A204.1 (cell line): ENCODE data around the gene MYRF.

Experiments
- FAIRE-seq: peaks from 2 replicates; lab custom pipeline; 2012; peaks lifted over from hg19 to GRCh38; lab: Jason Lieb, UNC

The MYRF gene

DNA sequence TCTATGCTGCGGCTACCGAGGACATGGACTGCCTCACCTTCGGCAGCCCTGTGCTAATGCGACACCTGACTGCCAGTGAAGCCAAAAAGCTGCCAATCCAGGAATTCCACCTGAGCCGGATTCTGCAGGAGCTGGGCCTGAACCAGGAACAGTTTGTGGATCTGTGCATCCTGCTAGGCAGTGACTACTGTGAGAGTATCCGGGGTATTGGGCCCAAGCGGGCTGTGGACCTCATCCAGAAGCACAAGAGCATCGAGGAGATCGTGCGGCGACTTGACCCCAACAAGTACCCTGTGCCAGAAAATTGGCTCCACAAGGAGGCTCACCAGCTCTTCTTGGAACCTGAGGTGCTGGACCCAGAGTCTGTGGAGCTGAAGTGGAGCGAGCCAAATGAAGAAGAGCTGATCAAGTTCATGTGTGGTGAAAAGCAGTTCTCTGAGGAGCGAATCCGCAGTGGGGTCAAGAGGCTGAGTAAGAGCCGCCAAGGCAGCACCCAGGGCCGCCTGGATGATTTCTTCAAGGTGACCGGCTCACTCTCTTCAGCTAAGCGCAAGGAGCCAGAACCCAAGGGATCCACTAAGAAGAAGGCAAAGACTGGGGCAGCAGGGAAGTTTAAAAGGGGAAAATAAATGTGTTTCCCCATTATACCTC lies 43.6 kb downstream of the MYRF start:
- FAIRE-seq = no peak

DNA sequence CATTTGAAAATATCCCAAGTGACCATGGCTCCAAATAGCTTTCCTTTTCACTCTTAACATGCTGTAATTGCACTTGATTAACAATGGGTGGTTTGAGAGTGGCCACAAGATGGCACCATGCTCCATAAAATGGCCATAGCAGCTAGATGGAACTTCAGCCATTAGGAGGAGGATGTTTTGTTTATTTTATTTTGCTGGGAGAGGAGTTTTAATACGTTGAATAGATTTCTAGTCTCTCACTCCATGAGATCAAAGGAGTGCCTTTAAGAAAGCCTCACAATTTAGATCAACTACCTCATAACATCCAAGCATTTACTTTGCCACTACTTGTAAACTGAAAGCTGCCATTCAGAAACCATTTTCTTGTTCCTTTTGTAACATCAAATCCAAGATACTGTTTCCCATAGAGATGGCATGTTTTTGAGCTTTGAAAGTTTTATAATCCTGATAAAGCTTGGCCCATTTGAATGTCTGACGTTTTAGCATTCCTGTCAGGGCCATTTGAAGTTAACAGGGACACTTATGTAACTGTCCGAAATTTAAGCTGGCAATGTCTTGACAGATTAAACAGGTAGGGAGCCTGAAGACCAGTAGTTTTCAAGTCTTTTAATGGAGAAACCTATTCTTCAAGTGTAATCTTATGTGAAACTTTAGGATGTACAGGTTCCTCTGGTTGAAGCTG lies 45.0 kb downstream of the MYRF start:
- FAIRE-seq = peak; percentile 83

GRCh38 chr11:61799665-61800284 lies 47.3 kb downstream of the MYRF start:
- FAIRE-seq = no peak

DNA sequence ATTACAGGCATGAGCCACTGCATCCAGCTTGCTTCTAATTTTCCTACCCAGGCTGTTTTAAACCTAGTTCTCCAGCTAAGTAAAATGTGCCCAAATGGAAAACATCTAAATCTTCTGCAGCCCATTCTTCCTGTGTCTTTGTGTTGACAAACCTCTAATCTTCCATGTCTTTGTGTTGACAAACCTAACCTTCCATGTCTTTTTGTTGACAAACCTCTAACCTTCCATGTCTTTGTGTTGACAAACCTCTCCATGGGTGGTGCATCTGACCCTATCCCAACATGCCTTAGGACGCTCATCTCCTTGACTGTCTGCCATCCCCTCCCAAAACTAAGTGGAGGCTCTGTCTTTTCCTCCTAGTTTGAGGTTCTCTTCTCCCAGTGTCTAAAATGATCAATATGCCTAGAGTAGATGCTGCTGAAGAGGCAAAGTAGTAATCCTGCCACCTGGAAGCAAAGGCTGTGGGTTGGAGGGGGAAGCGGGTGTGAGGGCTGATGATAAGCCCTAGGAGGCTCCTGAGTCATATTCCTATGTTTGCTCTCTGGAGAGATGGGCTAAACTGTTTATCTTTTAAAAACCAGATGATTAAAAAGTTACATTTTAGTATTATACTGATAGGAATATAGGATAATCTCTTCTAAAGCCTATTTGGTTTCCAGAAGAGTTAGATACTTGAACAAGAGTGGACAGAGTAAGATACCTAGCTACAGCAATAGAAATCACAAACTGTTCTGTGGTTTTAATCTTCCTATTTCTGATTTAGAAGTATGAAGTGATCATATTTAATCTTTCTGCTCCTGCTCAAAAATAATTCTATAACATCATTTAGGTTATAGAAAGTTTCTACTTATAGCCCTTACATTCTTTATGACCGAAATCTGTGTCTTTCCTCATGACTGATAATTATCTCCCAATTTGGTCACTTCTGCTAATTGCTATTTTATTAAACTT lies 48.2 kb downstream of the MYRF start:
- FAIRE-seq = no peak

- FAIRE-seq = no peak
Measured at GRCh38 chr11:61802605-61803004, 50.2 kb downstream of the MYRF start.

DNA sequence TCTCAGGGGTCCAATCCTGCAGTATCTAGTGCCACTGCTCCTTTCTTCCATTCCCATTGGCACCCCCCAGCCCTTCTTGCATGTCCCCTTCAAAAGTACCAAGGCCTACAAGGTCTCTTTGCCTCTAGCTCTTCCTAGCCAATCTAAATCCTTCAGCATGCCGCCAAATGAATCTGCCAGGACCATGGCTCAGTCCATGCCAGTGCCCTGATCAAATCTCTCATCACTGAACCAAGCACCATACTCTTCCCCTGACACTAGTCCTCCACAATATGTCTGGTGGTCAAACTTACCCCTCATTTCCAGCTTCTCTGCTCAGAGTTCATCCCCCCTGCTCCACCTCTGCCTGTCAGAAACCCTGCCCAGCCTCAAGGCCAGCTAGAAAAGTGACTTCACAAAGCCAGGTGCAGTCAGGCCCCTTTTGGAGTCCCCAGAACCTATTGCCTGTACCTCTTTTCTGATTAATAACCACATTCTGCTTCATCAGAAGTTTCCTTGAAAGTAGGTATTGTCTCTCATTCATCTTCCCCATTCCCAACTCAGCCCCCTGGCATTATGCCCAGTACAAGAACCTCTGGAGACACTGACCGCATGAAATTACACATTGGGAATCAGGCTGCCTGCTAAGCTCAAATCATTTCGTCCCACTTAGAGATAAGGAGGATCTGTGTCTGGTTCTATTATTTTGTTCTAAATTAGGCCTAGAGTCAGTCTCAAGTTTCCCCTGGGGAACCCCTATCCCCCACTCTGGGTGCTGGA lies 51.6 kb downstream of the MYRF start:
- FAIRE-seq = no peak

DNA sequence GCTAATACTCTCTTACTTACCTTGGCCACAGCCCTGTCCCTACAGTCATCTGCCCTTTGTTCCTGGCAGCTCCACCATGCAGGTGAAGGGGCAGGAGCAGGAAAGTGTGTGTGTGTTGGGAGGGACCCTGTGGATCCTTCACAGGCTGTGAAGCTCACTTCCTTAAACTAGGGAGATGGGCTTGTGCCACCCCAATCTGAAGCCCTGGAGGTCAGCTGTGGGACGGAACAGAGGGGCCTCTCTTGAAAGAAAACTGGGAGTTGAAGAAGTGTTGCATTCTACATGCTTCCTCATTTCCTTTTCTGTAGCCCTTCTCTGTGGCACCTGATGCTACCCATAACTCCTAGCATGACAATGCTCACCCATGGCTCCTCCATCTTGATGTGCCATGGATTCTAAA lies 52.7 kb downstream of the MYRF start:
- FAIRE-seq = no peak

GRCh38 chr11:61806785-61807184 lies 54.3 kb downstream of the MYRF start:
- no peak for FAIRE-seq

DNA sequence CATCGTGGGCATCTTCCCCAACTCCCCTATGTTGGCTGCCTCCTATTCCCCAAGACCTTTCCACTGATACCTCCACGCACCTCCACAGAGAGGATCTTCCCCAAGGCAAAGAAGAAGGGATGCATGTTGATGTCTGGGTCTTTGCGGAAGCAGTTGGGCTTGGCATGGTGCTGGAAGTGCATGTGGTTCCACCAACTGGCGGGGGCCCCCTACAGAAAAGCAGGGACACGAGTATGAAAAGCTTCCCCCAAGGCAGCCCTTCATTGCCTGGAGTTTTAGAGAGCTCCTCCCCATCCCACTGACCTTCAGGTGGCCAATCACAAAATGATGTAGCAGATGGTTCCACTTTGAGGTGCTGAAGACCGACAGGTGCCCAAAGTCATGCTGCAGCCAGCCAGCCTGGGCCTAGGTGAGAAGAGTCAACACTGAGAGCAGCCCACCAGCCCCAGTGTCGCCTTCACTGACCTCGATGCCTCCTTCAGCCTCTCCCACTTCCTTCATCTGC lies 58.3 kb downstream of the MYRF start:
- FAIRE-seq = no peak

DNA sequence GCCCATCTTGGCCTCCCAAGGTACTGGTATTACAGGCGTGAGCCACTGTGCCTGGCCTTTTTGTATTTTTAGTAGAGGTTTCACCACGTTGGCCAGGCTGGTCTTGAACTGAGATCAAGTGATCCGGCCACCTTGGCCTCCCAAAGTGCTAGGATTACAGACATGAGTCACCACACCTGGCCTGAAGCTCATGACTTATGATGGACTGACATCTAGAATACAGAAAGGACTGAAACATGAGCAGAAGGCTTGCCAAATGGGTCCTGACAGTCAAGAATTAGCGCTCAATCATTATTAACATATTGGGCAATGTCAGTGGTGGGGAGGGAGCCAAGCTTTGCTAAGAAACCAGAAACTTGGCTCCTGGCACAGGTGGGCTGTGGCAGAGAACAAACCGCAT lies 59.4 kb downstream of the MYRF start:
- FAIRE-seq = no peak

GRCh38 chr11:61812736-61813411 lies 60.4 kb downstream of the MYRF start:
- no peak for FAIRE-seq

DNA sequence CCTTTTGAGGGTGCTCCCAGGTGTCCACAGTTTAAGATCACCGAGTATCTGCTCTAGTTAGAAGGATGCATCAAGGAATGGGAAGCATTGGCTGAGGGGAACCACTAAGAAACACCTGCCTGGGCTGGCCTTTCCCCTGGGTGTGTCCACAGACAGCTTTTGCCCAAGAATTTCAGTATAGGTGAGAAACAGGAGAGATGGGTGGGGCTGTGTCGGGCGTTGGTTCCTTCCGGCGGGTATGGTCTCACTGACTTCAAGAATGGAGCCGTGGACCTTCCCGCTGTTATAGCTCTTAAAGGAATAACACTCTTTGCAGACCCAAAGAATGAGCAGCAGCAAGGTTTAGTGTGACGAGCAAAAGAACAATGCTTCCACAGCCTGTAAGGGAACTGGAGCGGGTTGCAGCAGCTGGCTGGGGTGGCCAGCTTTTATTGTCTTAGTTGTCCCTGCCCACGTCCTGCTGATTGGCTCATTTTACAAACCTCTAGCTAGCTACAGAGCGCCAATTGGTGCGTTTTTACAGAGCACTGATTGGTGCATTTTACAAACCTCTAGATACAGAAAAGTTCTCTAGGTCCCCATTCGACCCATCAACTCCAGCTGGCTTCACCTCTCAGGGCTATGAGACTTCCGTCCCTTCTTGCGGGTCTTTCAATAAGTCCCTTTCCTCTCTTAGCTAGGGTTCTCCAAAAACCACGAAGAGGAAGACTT lies 62.0 kb downstream of the MYRF start:
- FAIRE-seq = no peak

DNA sequence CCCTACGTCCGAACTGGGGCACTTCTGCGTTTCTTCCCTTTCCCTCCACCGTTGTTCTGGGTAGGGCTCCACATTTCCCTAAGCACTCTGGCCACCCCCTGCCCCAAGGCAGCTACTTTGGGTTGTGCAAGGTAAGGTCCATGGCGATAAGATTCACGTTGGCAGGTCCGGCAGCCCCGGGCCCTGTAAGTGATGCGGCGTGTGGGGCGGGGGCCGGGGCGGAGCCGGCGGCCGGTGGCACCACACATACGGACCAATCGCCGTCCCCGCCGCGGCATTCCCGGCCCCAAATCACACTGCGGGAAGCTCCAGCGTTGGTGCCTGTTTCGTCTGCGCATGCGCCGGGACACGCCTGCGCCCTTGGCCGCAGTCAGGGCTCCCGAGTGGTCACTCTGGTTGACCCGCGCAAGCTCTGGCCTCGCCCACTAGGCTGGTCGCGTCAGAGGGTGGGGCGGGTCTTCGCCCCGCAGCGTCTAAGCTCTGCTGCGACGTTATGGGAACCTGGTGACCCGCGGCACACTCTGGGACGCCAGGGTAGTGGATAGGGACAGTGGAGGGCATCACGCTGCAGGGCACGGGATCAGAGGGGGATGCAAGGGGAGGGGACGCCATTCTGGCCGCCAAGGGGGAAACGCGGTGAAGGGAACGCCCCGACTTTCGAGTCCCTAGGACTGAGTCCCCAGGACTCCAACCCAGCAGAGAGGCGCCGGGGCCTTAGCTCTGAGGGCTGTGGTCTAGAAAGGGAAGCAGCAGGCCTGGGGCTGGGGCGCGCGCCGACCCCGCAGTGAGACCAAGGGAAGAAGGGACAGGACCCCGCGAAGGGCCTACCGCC lies 62.7 kb downstream of the MYRF start:
- peak; percentile 32 for FAIRE-seq

DNA sequence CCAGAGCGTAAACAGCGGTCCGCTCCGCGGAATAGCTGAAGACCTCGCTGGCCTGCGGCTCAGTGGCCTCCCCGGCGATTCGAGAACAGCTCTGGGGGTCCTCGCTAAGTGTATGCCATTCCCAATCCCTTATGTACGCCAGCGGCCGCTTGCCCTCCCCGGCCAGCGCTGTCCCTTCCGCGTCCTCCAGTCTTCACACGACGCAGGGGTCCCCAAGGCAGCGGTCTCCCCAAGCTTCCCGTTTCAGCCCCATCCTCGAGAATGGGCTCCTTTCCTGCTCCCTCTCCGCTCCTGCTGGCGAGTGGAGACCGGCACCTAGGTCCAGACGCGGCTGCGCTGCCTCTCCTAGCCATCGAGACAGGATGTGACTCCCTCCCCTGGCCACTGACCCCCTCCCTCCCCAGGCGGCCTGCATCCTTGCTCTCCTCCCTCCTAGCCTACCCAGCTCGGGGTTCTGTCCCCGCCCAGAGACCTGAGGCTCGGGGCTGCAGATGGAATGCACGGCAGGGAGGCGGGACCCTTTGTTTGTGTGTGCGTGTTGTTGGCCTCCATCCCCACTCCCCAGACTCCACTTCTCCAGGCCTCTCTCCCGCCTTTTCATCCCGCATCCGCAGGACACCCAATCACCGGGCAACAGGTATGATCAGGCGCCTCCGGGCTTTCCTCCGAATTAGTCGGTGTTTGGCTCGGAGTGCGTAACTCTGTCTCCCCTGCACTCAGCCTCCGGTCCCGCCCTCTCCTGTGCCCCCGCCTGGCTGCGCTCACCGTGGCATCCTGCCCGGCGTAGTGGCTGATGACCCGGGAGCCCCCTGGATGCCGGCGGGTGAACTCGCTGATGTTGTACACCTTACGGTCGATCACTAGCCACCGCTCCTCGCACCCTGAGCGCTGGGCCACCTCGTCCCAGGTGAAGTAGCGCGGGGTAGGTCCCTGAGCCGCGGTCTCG lies 63.6 kb downstream of the MYRF start:
- FAIRE-seq = no peak

DNA sequence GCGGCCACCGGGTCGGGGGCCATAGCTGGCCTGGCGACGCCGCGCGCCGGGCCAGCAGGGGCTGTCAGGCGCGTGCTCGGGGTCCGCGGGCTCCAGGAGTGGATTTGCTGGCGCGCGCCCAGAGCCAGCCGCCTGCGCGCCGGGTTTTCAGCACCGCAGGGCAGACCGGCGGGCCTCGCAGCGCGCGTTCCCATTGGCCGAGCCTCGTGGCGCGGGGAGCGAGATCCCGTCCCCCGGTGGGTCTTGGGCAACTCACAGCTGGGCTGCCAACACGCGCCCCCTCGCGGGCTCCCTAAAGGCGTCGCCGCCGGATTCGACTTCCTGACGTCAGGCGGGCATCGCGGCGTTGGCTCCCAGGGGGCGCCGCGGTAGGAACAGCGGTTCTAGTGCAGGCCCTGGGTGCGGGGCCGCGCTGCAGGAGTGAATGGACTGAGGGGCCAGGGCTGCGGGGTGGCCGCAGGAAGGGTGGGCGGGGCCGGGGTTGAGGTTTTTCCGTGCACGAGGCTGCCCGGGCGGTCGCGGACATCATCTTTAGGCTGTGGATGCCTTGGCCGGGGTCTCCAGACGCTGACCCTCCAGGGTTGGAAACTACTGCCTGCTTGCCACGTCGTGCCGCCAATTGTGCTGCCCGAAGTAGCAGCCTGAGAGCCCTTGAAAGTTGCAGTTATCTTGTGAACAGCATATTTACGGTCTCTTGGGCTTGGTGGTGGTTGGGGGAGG lies 64.5 kb downstream of the MYRF start, which contains the start of gene FADS1:
TSS of gene FADS1 (minus strand) at position 268 of the 720 bp plus-strand sequence. CDS start at position 194, 74 bp downstream.
- no peak for FAIRE-seq

GRCh38 chr11:61817471-61818202 lies 65.2 kb downstream of the MYRF start:
- FAIRE-seq = no peak

DNA sequence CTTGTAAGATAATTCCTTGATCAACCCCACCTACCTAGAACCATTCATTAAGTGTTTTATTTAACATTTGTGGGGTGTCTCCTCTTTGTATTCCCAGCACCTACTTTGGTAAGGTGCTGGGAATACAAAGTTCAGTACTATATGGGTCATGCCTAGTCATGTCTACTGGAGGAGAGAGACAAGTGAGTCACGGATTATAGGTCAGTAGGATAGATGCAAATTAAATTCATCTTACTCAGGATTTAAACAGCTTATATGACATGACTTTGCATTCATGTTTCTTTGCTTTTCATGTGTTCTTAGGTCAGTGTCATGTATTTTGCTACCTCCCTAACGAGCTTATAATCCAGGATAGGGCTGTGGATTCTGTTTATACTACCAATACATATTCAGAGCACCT lies 67.7 kb downstream of the MYRF start:
- no peak for FAIRE-seq
